ENCODE data around the gene BCO1.

Gene BCO1

DNA sequence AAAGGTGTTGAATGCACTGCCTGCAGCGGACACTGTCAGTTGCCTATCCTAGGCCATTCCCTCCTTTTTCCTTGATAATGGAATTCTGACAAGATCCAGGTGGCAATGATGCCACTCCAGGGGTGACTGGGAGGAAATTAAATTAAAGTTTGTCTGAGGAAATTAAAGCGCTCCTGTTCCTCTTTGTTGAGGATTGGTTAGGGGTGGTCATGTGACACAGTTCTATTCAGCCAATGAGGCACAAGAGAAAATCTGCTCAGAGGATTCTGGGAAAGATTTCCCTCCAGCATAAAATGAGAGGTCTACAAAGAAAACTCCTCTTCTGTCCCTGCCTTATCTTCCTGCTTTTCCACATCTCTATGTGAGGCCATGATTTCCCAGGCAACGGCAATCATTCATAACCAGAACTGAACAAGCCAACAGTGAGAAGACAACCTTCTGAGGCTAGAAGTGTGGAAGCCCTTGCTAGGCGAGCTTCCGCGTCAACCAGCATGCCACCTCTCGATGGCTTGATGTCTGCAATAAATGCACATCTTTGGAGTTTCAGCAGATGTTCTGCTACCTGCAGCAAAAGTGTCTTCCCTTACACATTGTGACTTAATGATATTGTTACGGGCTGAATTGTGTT is 5.6 kb upstream of the BCO1 start:
- no peak for DNase-seq (ENCODE audit: low spot score)

- DNase-seq (ENCODE audit: low spot score): peak; percentile 43
Measured at GRCh38 chr16:81237282-81237681, 1.2 kb upstream of the BCO1 start.

- DNase-seq (ENCODE audit: low spot score): no peak
Measured at GRCh38 chr16:81237942-81238295, 570 bp upstream of the BCO1 start.

GRCh38 chr16:81239367-81240121 is 1.1 kb downstream of the BCO1 start:
- no peak for DNase-seq (ENCODE audit: low spot score)

DNA sequence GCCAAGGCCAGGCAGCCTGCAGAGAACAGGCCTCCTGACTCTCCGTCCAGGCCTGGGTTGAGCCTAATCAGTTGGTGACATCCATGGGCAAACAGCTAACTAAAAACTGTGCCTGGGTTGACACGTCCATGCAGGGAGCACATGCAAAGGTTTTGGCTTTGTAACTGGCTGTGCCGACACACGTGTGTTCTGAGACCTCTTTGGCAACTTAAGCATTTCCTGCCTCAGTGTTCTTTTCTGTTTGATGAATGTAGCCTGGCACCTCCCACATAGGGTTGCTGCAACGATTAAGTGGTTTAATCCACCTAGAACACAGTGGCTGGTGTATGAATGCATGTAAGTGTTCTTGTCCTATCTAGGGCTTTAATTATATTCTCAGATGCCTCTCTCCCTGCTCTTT is 3.2 kb downstream of the BCO1 start:
- no peak for DNase-seq (ENCODE audit: low spot score)

DNA sequence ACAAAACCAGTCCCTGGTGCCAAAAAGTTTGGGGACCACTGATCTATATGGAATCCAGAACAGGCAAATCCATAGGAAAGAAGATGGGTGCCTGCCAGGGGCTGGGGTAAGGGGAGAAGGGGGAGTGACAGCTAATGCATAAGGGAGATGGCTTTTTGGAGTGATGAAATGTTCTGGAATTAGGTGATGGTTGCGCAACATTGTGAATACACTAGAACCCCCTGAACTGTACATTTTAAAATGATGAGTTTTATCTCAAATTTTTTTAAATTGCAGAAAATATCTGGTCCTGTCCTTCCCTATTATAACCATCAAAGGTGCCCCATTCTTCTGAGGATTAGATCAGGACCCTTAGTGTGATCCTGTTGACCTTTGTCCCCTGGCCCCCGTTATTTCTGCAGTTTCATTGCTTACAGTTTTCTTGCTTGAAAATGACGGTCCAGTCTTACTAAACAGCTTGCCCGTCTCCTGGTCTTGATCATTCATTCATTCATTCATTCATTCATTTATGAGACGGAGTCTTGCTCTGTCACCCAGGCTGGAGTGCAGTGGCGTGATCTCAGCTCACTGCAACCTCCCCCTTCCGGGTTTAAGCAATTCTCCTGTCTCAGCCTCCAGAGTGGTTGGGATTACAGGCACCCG is 4.6 kb downstream of the BCO1 start:
- no peak for DNase-seq (ENCODE audit: low spot score)

- DNase-seq (ENCODE audit: low spot score): no peak
Measured at GRCh38 chr16:81243942-81244341, 5.5 kb downstream of the BCO1 start.

- no peak for DNase-seq (ENCODE audit: low spot score)
Measured at GRCh38 chr16:81251871-81252270, 13.4 kb downstream of the BCO1 start.

GRCh38 chr16:81253141-81253540 is 14.7 kb downstream of the BCO1 start:
- no peak for DNase-seq (ENCODE audit: low spot score)

- DNase-seq (ENCODE audit: low spot score): no peak
Measured at GRCh38 chr16:81254922-81255526, 16.5 kb downstream of the BCO1 start.

- no peak for DNase-seq (ENCODE audit: low spot score)
Measured at GRCh38 chr16:81259916-81260315, 21.4 kb downstream of the BCO1 start.

- peak; percentile 45 for DNase-seq (ENCODE audit: low spot score)
Measured at GRCh38 chr16:81261049-81261648, 22.7 kb downstream of the BCO1 start.

DNA sequence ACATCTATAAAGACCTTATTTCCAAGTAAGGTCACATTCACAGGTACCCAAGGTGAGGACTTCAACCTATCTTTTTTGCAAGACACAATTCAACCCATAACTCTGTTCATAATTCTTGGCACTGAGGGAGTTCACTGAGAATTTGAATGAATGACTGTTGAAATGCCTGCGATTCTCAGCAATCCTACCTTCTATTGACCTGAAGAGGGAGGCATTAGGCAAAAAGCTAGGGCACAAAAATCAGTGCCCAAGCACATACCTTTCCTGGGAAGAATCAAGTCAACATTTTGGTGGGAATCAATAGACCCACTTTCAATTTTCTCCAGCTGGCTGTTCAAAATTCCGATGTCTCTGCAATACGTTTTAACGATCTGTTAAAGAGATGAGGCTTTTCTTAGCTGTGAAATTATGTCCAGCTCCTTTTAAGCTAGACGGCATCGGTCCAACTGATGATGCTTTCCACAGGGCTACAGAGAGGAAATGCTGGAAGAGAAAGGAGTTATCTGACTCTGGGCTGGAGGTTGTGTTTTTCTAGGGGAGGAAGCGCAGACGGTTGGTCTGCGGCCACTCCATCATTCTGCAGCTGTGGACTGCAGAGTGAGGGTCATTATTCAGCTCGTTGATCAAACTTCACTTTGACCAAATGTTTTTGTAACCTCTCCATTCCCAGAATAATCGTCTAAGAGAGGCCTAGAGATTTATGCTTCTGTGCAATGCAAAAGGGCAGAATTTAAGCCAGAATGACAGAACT is 25.2 kb downstream of the BCO1 start:
- no peak for DNase-seq (ENCODE audit: low spot score)

DNA sequence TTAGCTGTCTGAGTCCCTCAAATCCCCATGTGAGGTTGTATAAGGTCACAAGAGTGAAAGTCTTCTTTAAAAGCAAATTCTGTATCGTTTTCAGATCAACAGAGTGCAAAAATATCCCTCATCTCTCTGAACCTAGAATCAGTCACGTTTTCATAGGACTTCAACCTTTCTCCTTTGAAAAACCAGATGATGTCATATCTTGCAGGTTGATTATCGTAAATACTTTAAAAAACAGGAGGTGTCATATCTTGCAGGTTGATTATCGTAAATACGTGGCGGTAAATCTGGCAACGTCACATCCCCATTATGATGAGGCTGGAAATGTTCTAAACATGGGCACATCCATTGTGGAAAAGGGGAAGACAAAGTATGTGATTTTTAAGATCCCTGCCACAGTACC is 25.9 kb downstream of the BCO1 start:
- DNase-seq (ENCODE audit: low spot score): no peak

GRCh38 chr16:81265052-81265451 is 26.6 kb downstream of the BCO1 start:
- DNase-seq (ENCODE audit: low spot score): no peak

DNA sequence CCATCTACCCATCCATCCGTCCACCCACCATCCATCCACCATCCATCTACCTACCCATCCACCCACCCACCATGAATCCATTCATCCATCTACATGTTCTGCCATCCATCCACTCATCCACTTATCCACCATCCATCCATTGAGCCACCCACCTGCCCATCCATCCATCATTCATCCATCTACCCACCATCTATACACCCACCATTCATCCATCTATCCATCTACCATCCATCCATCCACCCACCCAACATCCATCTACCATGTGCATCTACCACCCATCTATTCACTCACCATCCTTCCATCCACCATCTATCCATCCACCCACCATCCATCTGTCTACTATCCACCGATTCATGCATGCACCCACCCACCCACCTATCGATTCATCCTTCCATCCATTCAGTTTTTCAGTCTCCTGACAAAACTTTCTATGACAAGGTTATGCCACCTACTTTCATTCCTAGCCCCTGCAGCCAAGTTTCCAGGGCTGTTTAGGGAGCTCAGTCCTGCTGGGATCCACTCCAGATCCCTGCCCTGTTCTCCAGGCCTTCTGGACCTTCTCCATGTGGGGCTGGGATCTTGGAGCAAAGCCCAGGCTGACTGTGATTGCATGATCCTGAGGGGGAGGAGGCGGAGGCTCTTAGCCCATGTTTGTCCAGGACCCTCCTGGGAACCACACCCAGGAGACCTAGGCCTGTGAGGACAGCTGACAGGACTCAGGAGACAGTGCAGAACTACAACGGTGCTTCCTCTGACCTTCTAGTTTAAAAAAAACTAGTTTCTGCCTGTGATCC is 27.4 kb downstream of the BCO1 start:
- no peak for DNase-seq (ENCODE audit: low spot score)

- no peak for DNase-seq (ENCODE audit: low spot score)
Measured at GRCh38 chr16:81266680-81267095, 28.2 kb downstream of the BCO1 start.

DNA sequence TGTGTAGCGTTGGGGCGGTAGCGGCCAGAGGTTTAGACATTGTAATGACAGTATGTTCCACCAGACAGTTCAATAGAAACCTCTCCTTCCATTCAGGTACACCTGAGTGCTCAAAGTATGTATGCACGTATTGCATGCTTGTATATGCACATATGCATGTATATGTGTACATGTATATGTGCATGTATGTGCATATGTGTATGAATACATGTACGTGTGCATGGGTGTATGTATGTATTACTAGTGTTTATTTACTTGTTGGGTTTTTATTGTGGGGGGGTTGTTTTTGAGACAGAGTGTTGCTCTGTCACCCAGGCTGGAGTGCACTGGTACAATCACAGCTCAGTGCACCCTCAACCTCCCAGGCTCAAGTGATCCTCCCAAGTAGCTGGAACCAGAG is 30.0 kb downstream of the BCO1 start:
- no peak for DNase-seq (ENCODE audit: low spot score)

GRCh38 chr16:81273223-81273950 is 34.9 kb downstream of the BCO1 start:
- no peak for DNase-seq (ENCODE audit: low spot score)

- DNase-seq (ENCODE audit: low spot score): no peak
Measured at GRCh38 chr16:81275064-81275532, 36.6 kb downstream of the BCO1 start.

Measured in D341Med (cell line).